ENCODE data around the gene RTF2.
"Not testable (repeated sequence)": the region's sequence is repeated elsewhere in the genome, so short reads cannot be mapped to it uniquely, and the experiment has no call there.

RTF2 gene

DNA sequence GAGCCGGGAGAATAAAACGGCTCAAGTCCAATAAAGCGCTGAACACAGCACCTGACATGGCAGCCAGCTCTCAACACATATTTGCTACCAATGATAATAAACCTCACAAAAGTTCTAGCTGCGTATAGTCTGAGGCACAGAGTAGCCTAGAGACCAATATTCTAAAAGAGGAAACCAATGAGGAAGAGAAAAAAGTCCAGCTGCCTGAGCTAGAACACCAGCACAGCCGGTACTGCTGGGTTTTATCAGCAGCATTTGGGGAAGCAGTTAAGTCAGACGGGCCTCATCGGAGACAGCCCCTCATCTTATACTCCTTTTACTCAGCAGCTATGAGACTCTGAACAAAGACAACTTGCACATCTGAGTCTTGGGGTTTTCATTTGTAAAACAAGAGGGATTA is 2.4 kb upstream of the RTF2 start:
- in situ Hi-C loops (cut with MboI; ENCODE audit: low pct_unique_long_range_greater_than_20kb, low sequenced_read_pairs), result no loop called here
- peak; percentile 79 for DNase-seq

DNA sequence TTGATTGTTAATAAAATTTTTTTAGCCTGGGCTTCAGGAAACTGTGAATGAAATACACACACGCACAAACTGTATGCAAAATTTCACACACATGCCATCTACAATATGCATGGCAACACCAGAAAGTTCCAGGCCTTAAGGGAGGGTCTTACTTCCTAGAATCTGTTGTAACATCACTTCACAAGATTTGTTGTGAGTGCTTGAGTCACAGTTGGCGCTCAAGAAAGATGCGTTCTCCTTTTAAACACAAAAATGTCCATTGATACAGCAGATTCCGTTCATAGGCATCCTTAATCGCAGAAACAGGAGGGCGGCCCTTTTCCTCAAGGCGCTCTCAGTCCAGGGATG is 485 bp upstream of the RTF2 start:
- DNase-seq, result no peak
- in situ Hi-C loops (cut with MboI; ENCODE audit: low pct_unique_long_range_greater_than_20kb, low sequenced_read_pairs), result no loop called here

DNA sequence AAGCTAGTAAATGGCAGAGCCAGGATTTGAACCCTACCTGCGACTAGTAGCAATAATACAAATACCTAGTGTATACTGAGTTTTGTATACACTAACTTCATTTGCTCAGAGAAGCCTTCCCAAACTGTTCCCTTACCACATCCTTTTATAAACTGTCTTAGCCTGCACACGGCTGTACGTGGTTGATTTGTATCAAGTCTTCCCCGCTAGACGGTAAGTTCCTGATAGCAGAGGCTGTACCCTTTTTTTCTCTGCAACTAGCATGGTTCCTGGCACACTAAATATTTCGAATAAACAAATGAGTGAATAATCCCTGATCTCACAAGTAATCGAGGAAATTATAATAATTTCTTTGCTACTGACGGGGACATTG is 636 bp downstream of the RTF2 start:
- in situ Hi-C loops (cut with MboI; ENCODE audit: low pct_unique_long_range_greater_than_20kb, low sequenced_read_pairs), result no loop called here
- DNase-seq, result no peak

DNA sequence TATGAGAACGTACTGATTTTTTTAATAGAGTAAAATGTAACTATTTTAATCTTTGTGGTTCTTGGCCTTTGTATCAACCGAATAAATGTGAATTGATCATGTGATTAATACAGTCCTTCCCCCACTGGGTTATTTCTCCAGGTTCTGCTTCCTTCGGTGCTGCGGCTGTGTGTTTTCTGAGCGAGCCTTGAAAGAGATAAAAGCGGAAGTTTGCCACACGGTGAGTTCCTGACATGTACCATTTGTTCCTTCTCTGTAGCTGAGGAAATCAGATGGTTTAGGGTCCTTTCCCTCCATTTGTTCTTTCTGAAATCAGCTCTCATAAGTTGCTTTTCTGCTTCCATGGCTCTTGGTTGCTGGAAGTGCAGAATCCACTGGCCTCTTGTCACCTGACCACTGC is 15.5 kb downstream of the RTF2 start:
- no peak for DNase-seq
- in situ Hi-C loops (cut with MboI; ENCODE audit: low pct_unique_long_range_greater_than_20kb, low sequenced_read_pairs), result no loop called here

DNA sequence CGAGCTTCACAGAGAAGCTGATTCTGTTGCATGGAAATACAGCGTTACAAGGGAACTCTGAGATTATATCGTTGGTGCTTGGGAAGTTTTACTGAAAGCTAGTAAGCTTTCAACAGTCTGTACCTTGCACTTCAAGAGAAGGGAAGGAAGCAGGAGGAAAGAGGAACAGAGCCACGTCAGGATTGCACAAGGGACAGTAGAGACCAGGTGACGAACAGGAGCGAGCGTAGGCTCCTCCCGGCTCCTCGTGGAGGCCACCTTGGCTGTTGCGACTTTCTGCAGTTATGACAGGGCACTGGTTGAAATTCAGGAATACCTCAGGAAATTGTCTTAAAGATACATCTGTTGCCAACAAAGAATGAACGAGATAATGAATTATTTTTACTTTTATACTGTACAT is 18.8 kb downstream of the RTF2 start:
- peak; percentile 25 for DNase-seq
- in situ Hi-C loops (cut with MboI; ENCODE audit: low pct_unique_long_range_greater_than_20kb, low sequenced_read_pairs), result no loop called here

DNA sequence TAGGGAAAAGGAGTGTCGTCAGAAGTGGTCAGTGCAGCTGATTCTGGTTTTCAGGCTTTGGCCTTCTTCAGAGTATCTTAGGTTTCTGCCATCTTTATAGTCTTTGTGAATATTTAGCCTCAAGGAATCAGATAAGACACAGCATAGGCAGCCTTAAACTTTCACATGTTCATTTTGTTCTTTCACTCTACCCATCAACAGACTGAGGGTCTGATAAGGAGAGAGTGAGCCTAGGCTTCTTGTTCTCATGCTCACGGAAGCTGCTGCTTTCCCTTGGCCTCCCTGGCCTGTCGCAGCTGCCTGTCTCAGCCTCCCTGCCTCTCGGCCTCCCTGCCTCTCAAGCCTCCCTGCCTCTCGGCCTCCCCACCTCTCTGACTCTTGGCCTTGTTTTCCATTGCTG is 20.1 kb downstream of the RTF2 start:
- in situ Hi-C loops (cut with MboI; ENCODE audit: low pct_unique_long_range_greater_than_20kb, low sequenced_read_pairs), result no loop called here
- no peak for DNase-seq

DNA sequence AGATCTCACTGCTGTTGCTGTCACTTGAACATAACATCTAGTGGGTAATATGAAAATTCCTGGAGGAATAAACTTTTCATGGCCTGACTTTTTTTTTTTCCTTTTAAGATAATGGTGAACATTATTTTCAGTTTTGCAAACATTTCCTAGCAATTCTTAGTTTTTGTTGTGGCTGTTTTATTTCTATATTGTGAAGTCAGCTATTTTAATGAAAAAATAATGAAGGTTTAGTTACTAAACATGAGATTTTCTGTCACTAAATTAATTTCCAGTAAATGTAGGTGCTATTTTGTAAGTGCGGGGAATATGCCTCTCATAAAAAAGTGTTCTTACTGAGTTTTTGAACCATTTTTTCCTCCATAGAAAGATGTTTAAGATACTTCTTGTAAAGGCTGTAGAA is 32.7 kb downstream of the RTF2 start:
- in situ Hi-C loops (cut with MboI; ENCODE audit: low pct_unique_long_range_greater_than_20kb, low sequenced_read_pairs), result no loop called here
- DNase-seq, result no peak

DNA sequence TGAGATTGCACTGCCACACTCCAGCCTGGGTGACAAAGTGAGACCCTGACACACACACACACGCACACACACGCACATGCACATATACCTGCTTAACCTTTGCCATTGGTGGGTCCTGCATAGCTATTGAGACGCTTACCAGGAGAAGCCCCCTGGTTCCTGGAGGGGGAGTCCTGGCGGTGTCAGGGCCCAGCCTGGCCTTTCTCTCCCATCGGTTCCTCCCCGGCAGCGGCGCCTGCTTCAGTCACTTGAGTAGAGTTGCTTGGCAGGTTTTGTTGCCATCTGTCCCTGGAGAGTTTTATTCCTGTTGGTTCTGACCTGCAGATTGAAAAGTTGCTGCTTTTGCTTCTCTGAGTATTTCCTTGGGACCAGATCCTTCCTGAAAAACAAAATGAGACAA is 35.5 kb downstream of the RTF2 start:
- in situ Hi-C loops (cut with MboI; ENCODE audit: low pct_unique_long_range_greater_than_20kb, low sequenced_read_pairs), result no loop called here
- DNase-seq, result no peak

DNA sequence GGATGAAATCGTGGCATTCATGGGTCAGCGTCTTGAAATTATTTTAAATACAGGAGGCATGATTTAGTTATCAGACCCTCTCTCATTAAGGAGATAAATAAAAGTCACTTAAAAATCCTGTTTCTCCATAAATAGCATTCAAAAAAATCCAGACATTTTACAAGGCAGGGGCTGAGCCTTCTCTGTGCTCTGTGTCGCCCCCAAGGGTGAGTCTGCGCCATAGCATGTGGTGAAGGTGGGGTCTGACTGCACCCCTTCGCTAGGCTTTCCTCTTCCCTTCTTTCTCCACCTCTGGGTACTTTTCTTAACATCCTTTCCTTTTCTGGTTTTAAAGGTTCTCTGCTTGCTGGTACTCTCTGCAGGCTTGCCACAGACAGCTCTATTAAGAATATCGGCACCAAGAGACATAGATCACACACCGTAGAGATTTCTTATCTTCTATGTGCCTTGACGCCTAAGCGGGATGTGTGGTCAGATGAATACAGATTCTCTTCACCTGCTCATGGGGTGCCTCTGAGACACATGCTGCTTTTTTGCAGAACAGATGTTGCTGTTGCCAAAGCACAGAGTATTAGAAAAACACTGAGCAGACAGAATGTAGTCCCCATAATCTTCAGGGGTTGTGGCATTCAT is 36.1 kb downstream of the RTF2 start:
- in situ Hi-C loops (cut with MboI; ENCODE audit: low pct_unique_long_range_greater_than_20kb, low sequenced_read_pairs), result no loop called here
- peak; percentile 16 for DNase-seq

DNA sequence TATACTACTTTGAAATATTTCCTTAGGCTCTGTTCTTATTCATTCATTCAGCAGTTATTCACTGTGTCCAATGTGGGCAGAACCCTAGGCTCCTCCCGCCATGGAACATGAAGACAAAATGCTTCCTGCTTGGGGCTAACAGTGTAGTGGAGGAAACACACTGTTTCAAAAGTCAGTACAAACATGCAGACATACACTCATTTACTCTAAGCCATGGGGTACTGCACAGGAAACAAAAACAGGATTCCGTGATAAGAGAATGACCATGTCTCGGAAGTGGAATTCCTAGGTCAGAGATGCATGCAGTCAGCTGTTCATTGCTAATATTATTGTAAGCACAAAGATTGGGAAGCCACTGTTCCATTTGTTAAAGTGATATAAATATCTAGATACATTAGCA is 37.7 kb downstream of the RTF2 start:
- in situ Hi-C loops (cut with MboI; ENCODE audit: low pct_unique_long_range_greater_than_20kb, low sequenced_read_pairs), result no loop called here

DNA sequence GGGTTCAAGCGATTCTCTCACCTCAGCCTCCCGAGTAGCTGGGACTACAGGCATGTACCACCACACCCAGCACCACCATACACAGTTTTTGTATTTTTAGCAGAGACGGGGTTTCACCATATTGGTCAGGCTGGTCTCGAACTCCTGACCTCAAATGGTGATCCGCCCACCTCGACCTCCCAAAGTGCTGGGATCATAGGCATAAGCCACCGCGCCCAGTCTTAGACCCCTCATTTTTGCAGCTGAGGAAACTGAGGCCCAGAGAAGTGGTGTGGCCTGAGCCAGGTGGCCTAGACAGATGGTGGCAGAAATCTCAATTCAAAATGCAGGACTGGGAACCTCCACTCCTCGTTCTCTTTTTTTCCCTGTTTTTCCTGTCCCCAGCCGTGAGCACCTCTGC is 43.5 kb downstream of the RTF2 start:
- no peak for DNase-seq
- in situ Hi-C loops (cut with MboI; ENCODE audit: low pct_unique_long_range_greater_than_20kb, low sequenced_read_pairs), result no loop called here

More for the DNA sequence above, 37.7 kb downstream of the RTF2 start:
- DNase-seq, result no peak

DNA sequence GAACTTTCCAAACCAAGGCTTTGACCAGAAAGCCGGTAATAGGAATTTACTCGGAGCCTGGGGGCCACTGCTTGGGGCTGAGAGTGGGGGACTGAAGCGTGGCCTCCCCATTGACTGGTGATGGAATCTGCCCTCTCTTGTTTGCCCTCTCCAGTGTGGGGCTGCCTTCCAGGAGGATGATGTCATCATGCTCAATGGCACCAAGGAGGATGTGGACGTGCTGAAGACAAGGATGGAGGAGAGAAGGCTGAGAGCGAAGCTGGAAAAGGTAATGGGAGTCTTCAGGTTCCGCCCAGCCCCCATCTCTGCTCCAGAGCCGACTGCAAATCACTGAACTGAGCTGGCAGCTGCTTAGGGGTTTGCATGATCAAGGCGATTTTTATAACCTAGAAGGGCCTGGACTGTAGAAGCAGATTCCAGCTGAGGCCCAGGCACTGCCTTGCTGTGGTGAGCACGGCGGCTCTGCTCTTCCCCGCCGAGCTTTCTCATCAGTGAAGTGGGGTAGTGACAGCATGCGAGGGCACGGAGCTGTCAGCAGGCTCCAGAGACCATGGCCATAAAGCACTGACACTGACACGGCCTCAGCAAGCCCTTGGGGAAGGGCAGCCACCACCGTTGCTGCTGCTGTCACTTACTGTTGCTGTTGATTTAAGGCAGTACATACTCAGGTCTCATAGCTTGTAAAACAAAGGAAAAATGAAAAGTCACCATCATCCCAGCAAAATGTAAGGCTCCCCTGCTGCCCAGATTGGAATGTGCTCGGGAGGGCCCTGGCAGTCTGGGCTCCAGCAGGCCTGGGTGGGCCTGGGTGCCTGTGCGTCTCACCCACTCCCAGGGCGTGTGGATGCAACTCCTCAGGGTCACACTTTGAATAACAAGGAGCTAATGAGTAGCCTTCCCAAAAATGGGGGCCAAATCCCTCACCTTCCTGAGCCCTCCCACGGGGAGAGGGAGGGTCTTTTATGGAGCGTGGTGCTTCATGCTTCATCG is 45.0 kb downstream of the RTF2 start:
- in situ Hi-C loops (cut with MboI; ENCODE audit: low pct_unique_long_range_greater_than_20kb, low sequenced_read_pairs), result no loop called here
- DNase-seq, result no peak

DNA sequence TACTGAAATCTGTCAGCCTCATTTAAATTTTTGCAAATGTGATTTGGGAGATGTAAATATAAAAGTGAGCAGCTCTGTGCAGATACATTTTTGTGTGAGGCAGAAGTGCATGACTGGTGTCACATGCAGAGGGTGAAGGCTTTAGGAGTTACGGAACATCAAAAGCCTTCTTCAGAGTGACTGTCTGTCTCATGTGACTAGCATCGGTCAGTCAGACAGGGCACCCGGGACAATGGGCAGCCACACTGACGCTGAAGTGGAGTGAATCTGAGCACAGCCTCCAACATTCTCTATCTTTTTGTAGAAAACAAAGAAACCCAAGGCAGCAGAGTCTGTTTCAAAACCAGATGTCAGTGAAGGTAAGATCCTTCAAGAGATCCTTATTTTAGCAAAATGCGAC is 48.2 kb downstream of the RTF2 start:
- no peak for DNase-seq
- in situ Hi-C loops (cut with MboI; ENCODE audit: low pct_unique_long_range_greater_than_20kb, low sequenced_read_pairs), result no loop called here

DNA sequence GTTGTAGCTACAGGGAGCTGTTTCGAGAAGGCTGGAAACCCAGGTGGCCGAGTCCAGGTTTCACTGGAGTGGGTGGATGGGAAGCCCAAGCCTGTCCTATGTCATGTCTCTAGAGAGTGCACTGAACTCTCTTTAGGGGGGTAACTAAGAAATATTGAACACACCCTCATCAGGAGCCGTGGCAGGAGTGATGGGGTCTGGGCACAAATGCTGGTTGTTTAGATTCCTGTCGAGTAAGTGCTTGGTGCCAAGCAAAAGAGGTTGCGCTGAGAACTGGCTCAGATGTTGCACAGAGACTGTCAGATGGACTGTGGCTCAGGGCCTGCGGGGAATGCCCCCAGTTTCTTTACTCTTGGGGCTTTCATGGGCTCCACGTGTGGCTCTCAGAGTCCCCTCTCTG is 48.8 kb downstream of the RTF2 start:
- in situ Hi-C loops (cut with MboI; ENCODE audit: low pct_unique_long_range_greater_than_20kb, low sequenced_read_pairs), result no loop called here
- DNase-seq, result no peak

DNA sequence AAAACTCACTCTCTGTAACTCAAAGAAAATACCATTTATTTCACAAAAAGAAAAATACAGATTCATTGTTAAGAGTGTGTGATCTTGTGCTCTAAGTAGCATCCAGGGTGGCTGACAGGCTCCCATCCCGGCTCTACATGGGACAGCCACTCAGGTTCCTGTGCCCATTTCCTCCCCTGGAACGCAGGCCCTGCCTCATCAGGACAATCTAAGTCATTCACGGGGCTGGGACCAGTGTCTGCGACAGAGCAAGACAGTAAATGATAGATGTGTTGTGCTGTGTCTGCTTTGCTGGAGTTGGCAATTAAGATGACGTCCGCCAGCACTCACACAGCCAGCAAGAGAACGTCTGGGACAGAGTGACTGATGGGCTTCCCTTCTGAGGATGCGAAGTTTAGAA is 49.2 kb downstream of the RTF2 start:
- no peak for DNase-seq

DNA sequence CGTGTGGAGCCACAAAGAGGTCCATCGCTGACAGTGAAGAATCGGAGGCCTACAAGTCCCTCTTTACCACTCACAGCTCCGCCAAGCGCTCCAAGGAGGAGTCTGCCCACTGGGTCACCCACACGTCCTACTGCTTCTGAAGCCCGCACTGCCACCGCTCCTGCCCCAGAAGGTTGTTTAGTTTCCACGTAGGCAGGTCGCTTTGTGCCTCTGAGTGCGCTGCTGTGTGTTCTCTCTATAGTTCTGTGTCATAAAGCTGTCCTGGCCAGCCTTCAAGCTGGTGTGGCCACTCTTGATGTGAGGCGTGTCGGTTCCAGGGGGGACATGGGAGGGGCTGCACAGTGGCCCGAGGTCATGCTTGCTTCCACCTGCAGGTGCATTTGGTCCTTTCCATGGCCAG is 49.7 kb downstream of the RTF2 start:
- in situ Hi-C loops (cut with MboI; ENCODE audit: low pct_unique_long_range_greater_than_20kb, low sequenced_read_pairs), result no loop called here
- DNase-seq, result no peak

More for the DNA sequence above, 49.2 kb downstream of the RTF2 start:
- in situ Hi-C loops (cut with MboI; ENCODE audit: low pct_unique_long_range_greater_than_20kb, low sequenced_read_pairs), result no loop called here

DNA sequence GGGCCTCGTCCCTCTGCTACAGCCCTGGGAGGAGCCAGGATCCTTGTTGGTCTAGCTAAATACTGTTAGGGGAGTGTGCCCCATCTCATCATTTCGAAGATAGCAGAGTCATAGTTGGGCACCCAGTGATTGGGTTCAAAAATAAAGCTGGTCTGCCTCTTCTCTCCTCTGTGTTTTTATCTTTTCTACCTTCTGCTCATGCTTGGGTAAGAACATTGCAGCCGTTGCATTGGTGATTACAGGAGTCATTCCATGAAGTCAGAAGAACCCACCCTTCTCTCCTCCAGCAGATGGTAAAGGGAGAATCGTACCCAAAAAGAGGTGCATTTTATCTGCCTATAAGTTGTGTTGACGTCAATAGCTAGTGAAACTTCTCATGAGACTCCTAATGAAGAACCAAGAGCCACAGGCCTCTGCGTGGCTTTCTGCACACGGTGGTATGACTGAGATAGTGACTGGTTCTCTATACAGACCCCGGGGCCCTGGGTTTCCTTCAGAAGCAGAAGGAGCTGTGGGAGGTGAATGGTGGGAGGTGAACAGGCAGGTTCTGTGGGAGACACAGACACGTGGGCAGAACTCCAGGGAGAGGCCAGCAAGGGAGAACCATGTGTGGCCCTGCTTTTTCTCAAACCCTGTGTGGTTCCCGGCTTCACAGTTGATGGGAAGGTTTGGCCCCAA is 50.4 kb downstream of the RTF2 start:
- in situ Hi-C loops (cut with MboI; ENCODE audit: low pct_unique_long_range_greater_than_20kb, low sequenced_read_pairs), result no loop called here
- DNase-seq, result no peak

DNA sequence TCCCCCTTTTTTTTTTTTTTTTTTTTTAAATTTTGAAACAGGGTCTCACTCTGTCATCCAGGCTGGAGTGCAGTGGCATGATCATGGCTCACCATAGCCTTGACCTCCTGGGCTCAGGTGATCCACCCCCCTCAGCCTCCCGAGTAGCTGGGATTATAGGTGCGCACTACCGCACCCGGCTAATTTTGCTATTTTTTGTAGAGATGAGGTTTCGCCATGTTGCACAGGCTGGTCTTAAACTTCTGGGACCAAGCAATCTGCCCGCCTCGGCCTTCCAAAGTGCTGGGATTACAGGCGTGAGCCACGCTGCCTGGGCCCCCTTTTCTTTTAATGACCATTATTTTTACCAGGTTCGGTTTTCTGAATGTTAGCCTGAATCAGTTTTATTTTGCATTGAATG is 51.1 kb downstream of the RTF2 start:
- in situ Hi-C loops (cut with MboI; ENCODE audit: low pct_unique_long_range_greater_than_20kb, low sequenced_read_pairs), result no loop called here
- no peak for DNase-seq

DNA sequence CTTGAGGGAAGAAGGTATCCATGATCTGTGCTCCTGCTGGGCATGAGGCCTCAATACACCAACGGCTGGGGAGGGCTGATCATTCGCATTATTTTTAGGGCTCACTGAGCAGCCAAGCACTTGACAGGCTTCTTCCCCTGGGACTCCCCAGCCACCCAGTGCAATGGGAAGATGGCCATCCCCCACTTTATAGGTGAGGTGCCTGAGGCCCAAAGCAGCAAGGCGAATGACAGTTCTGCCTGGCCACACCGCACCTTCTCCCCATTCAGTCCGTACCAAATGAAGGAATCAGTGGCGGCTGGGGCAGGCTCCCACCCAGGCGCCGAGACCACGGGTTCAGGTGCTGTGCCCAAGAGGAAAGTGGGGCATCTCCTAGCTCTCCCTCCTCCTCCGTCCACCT is 51.8 kb downstream of the RTF2 start:
- no peak for DNase-seq
- in situ Hi-C loops (cut with MboI; ENCODE audit: low pct_unique_long_range_greater_than_20kb, low sequenced_read_pairs), result no loop called here

DNA sequence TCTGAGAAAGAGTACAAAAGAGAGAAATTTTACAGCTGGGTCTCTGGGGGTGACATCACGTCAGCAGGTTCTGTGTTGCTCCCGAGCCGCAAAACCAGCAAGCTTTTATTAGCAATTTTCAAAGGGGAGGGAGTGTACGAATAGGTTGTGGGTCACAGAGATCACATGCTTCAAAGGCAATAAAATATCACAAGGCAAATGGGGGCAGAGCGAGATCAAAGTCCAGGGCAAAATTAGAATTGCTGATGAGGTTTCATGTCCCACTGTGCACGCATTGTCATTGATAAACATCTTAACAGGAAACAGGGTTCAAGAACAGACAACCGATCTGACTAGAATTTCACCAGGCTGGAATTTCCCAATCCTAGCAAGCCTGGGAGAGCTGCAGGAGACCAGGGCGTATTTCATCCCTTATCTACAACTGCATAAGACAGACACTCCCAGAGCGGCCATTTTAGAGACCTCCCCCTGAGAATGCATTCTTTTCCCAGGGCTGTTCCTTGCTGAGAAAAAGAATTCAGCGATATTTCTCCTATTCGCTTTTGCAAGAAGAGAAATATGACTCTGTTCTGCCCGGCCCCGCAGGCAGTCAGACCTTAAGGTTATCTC is 52.4 kb downstream of the RTF2 start:
- in situ Hi-C loops (cut with MboI; ENCODE audit: low pct_unique_long_range_greater_than_20kb, low sequenced_read_pairs), result not testable (repeated sequence)

More for the DNA sequence above, 52.4 kb downstream of the RTF2 start:
- not testable (repeated sequence) for DNase-seq
